ENCODE measurements around the gene CAPN5. TPM values are rescaled to one million over a fixed set of nuclear protein-coding genes. Genes with fewer than 3 reads are reported as not detected.
A peak's percentile ranks its signal among the peaks of the same experiment; 100 is the strongest.

CAPN5 gene
- total and polyA plus RNA-seq, 2 experiments from 2014 or later, result 10.2 to 32.2 TPM

- TF ChIP-seq EZH2phosphoT487 (IDR thresholded peaks at IDR 0.05; ENCODE audit: unreplicated experiment) (no peak), REST (IDR thresholded peaks at IDR 0.05; ENCODE audit: unreplicated experiment) (no peak), JUNB (IDR thresholded peaks at IDR 0.05; ENCODE audit: unreplicated experiment) (no peak), CREB1 (CRISPR knock-in tag; IDR thresholded peaks at IDR 0.05; ENCODE audit: low read depth) (no peak), ZNF114 (CRISPR knock-in tag; IDR thresholded peaks at IDR 0.05) (no peak), ZNF331 (CRISPR knock-in tag; IDR thresholded peaks at IDR 0.05; ENCODE audit: low read depth) (no peak), EZH2 (IDR thresholded peaks at IDR 0.05; ENCODE audit: low read depth, unreplicated experiment) (no peak), POLR2AphosphoS5 (IDR thresholded peaks at IDR 0.05; ENCODE audit: low read depth) (no peak), STAT1 (IDR thresholded peaks at IDR 0.05; ENCODE audit: unreplicated experiment) (no peak), NANOG (IDR thresholded peaks at IDR 0.05; ENCODE audit: borderline replicate concordance) (no peak)
- TF ChIP-seq, protein P1, sequence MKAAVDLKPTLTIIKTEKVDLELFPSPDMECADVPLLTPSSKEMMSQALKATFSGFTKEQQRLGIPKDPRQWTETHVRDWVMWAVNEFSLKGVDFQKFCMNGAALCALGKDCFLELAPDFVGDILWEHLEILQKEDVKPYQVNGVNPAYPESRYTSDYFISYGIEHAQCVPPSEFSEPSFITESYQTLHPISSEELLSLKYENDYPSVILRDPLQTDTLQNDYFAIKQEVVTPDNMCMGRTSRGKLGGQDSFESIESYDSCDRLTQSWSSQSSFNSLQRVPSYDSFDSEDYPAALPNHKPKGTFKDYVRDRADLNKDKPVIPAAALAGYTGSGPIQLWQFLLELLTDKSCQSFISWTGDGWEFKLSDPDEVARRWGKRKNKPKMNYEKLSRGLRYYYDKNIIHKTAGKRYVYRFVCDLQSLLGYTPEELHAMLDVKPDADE (IDR thresholded peaks at IDR 0.05), result no peak
- TF ChIP-seq, protein P2, sequence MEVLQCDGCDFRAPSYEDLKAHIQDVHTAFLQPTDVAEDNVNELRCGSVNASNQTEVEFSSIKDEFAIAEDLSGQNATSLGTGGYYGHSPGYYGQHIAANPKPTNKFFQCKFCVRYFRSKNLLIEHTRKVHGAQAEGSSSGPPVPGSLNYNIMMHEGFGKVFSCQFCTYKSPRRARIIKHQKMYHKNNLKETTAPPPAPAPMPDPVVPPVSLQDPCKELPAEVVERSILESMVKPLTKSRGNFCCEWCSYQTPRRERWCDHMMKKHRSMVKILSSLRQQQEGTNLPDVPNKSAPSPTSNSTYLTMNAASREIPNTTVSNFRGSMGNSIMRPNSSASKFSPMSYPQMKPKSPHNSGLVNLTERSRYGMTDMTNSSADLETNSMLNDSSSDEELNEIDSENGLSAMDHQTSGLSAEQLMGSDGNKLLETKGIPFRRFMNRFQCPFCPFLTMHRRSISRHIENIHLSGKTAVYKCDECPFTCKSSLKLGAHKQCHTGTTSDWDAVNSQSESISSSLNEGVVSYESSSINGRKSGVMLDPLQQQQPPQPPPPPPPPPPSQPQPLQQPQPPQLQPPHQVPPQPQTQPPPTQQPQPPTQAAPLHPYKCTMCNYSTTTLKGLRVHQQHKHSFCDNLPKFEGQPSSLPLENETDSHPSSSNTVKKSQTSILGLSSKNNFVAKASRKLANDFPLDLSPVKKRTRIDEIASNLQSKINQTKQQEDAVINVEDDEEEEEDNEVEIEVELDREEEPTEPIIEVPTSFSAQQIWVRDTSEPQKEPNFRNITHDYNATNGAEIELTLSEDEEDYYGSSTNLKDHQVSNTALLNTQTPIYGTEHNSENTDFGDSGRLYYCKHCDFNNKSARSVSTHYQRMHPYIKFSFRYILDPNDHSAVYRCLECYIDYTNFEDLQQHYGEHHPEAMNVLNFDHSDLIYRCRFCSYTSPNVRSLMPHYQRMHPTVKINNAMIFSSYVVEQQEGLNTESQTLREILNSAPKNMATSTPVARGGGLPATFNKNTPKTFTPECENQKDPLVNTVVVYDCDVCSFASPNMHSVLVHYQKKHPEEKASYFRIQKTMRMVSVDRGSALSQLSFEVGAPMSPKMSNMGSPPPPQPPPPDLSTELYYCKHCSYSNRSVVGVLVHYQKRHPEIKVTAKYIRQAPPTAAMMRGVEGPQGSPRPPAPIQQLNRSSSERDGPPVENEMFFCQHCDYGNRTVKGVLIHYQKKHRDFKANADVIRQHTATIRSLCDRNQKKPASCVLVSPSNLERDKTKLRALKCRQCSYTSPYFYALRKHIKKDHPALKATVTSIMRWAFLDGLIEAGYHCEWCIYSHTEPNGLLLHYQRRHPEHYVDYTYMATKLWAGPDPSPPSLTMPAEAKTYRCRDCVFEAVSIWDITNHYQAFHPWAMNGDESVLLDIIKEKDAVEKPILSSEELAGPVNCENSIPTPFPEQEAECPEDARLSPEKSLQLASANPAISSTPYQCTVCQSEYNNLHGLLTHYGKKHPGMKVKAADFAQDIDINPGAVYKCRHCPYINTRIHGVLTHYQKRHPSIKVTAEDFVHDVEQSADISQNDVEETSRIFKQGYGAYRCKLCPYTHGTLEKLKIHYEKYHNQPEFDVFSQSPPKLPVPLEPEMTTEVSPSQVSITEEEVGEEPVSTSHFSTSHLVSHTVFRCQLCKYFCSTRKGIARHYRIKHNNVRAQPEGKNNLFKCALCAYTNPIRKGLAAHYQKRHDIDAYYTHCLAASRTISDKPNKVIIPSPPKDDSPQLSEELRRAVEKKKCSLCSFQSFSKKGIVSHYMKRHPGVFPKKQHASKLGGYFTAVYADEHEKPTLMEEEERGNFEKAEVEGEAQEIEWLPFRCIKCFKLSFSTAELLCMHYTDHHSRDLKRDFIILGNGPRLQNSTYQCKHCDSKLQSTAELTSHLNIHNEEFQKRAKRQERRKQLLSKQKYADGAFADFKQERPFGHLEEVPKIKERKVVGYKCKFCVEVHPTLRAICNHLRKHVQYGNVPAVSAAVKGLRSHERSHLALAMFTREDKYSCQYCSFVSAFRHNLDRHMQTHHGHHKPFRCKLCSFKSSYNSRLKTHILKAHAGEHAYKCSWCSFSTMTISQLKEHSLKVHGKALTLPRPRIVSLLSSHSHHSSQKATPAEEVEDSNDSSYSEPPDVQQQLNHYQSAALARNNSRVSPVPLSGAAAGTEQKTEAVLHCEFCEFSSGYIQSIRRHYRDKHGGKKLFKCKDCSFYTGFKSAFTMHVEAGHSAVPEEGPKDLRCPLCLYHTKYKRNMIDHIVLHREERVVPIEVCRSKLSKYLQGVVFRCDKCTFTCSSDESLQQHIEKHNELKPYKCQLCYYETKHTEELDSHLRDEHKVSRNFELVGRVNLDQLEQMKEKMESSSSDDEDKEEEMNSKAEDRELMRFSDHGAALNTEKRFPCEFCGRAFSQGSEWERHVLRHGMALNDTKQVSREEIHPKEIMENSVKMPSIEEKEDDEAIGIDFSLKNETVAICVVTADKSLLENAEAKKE (CRISPR knock-in tag; IDR thresholded peaks at IDR 0.05), result no peak
- TF ChIP-seq, protein P3, sequence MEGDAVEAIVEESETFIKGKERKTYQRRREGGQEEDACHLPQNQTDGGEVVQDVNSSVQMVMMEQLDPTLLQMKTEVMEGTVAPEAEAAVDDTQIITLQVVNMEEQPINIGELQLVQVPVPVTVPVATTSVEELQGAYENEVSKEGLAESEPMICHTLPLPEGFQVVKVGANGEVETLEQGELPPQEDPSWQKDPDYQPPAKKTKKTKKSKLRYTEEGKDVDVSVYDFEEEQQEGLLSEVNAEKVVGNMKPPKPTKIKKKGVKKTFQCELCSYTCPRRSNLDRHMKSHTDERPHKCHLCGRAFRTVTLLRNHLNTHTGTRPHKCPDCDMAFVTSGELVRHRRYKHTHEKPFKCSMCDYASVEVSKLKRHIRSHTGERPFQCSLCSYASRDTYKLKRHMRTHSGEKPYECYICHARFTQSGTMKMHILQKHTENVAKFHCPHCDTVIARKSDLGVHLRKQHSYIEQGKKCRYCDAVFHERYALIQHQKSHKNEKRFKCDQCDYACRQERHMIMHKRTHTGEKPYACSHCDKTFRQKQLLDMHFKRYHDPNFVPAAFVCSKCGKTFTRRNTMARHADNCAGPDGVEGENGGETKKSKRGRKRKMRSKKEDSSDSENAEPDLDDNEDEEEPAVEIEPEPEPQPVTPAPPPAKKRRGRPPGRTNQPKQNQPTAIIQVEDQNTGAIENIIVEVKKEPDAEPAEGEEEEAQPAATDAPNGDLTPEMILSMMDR (conservative IDR thresholded peaks at IDR 0.05; ENCODE audit: low read depth in 2 of 2), result no peak
- H3K27me3 Mint-ChIP-seq (ENCODE audit: insufficient read depth, low read depth, poor library complexity), result peaks cover 7% of the 10 kb centered on the region
- no peak overlapping the region for H2AFZ ChIP-seq
- H3F3A ChIP-seq (replicated peaks; ENCODE audit: low read depth), result no peaks in the 10 kb centered on the region
- H3K27ac ChIP-seq (ENCODE audit: low read depth), result peak overlapping the region; percentile 7
- no peak overlapping the region for H3K4me3 ChIP-seq
- no peak overlapping the region for H3K4me2 ChIP-seq
- DNase-seq (ENCODE audit: low spot score), result no peak
- no peaks in the 10 kb centered on the region for H3K36me3 ChIP-seq (ENCODE audit: insufficient read depth)
- peaks cover 20% of the 10 kb centered on the region for H3K4me1 ChIP-seq (ENCODE audit: insufficient read depth)
- peaks cover 34% of the 10 kb centered on the region for H3K4me1 Mint-ChIP-seq
- H3K36me3 Mint-ChIP-seq (ENCODE audit: low read depth), result no peaks in the 10 kb centered on the region
- H3K79me2 ChIP-seq (replicated peaks; ENCODE audit: insufficient read depth), result no peaks in the 10 kb centered on the region
- no peaks in the 10 kb centered on the region for H3K9me3 Mint-ChIP-seq
- H3K27me3 ChIP-seq (ENCODE audit: insufficient read depth), result no peaks in the 10 kb centered on the region
- 0 out of 2 replicates have a peak overlapping the region, but pooled peaks have one; percentile 96 for H3K27ac Mint-ChIP-seq
- ATAC-seq, result no peak
- no peak overlapping the region for H3K4me3 Mint-ChIP-seq
- H3K9me2 ChIP-seq (ENCODE audit: insufficient read depth), result no peaks in the 10 kb centered on the region
- no peaks in the 10 kb centered on the region for H4K20me1 ChIP-seq (replicated peaks; ENCODE audit: insufficient read depth)
Measured at GRCh38 chr11:77019976-77020595, 46.7 kb upstream of the CAPN5 start.

Measured in GM23338 (cell line).